ENCODE results near the gene TMEM150C. TPM values are rescaled to one million over a fixed set of nuclear protein-coding genes. Genes with fewer than 3 reads are reported as not detected.

TMEM150C gene
- total and polyA plus RNA-seq, 2 of the 8 experiments (the other 6 are each of a cell fraction or from before 2014, with no cell fraction given): 1.5 to 1.7 TPM

DNA sequence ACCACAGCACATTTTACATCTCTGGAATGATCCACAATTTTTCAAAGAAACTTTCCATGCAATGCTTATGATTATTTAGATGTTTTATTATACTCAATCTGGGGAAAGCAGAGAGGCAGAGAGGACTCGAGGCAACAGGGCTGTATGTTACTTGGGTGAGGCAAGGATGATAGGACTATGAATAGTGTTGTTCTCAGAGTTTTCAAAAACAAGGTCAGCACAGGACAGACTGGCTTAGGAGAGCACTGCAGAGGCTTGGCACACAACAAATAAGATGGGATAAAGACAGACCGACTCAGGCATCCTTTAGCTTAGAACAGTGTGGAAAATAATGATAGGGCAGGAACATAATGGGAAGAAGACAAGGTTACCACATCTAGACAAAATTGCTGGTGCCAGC, 65.4 kb downstream of the TMEM150C start:
- DNase-seq (ENCODE audit: low read depth in 1 of 2, low spot score in 2 of 2) (no peak), FAIRE-seq (no peak)
- no peak overlapping the region for H3K9ac ChIP-seq (replicated peaks in 1 of 4; ENCODE audit: extremely low read depth in 1 of 4, low read depth in 3 of 4, low read length in 3 of 4)
- no peaks in the 10 kb centered on the region for H3K27me3 ChIP-seq (replicated peaks in 1 of 4; ENCODE audit: control insufficient read depth in 3 of 4, extremely low read depth in 1 of 4, insufficient read depth in 3 of 4, low read length in 3 of 4)
- CTCF ChIA-PET (ENCODE audit: partially characterized antibody): no interaction called here
- no peak overlapping the region for H3K4ac ChIP-seq (replicated peaks; ENCODE audit: insufficient read length, low read depth, low read length)
- no peak overlapping the region for H2AFZ ChIP-seq (ENCODE audit: low read length)
- H3K79me2 ChIP-seq (ENCODE audit: control insufficient read depth in 1 of 2, insufficient read depth in 2 of 2, low read length in 2 of 2): no peaks in the 10 kb centered on the region
- 68% methylated on average over 2 of the region's 2 CpGs; no CpG with 5 or more reads in 1 of the 2 experiments for WGBS, 2 experiments (ENCODE audit: extremely low coverage in 1 of 2, insufficient coverage in 1 of 2, insufficient read length in 1 of 2, insufficient replicate concordance in 2 of 2, low coverage in 1 of 2, low lambda C conversion rate in 2 of 2, missing lambda C conversion rate in 1 of 2)
- H3K56ac ChIP-seq (replicated peaks; ENCODE audit: insufficient read length, low read depth, low read length): no peak overlapping the region
- no peak overlapping the region for H3K27ac ChIP-seq (ENCODE audit: low read depth, low read length)
- H4K5ac ChIP-seq (ENCODE audit: insufficient read length, low read depth, low read length): no peak overlapping the region
- no peak overlapping the region for H2BK15ac ChIP-seq (ENCODE audit: low read length)
- no peak overlapping the region for H3K23ac ChIP-seq (ENCODE audit: insufficient read length)
- no peak overlapping the region for H2BK5ac ChIP-seq (ENCODE audit: low read depth, low read length)
- H3K23me2 ChIP-seq (ENCODE audit: low read depth, low read length): no peaks in the 10 kb centered on the region
- no peaks in the 10 kb centered on the region for H4K20me1 ChIP-seq (replicated peaks in 1 of 2; ENCODE audit: control insufficient read depth in 1 of 2, insufficient read depth in 2 of 2, low read length in 2 of 2)
- H2BK120ac ChIP-seq (replicated peaks; ENCODE audit: low read depth, low read length): no peak overlapping the region
- H2BK20ac ChIP-seq (ENCODE audit: low read length): no peak overlapping the region
- no peak overlapping the region for H3K4me2 ChIP-seq (ENCODE audit: insufficient read depth in 1 of 2, low read depth in 2 of 2, low read length in 2 of 2)
- no peaks in the 10 kb centered on the region for H3K79me1 ChIP-seq (ENCODE audit: low read depth, low read length)
- no peaks in the 10 kb centered on the region for H3K36me3 ChIP-seq (ENCODE audit: control insufficient read depth in 2 of 4, insufficient read depth in 4 of 4, low read length in 3 of 4)
- H4K91ac ChIP-seq (replicated peaks; ENCODE audit: insufficient read length, low read length): no peak overlapping the region
- no peaks in the 10 kb centered on the region for H3K9me3 ChIP-seq (ENCODE audit: insufficient read depth in 2 of 2, low read depth in 1 of 2, low read length in 1 of 2)
- H2BK12ac ChIP-seq (ENCODE audit: low read depth, low read length): no peak overlapping the region
- peaks cover 3 to 10% (median 7%) of the 10 kb centered on the region in 4 experiments; a peak in 5 of 7 replicates for H3K4me1 ChIP-seq (replicated peaks in 1 of 4; ENCODE audit: control insufficient read depth in 3 of 4, insufficient read depth in 4 of 4, low read length in 3 of 4)
- POLR2A ChIA-PET (ENCODE audit: partially characterized antibody): no interaction called here
- H3K4me3 ChIP-seq (ENCODE audit: extremely low read depth in 1 of 4, insufficient read depth in 2 of 4, low read depth in 3 of 4, low read length in 4 of 4): no peak overlapping the region
- H3K18ac ChIP-seq (ENCODE audit: extremely low read depth, low read length): no peak overlapping the region
- H2AK5ac ChIP-seq (ENCODE audit: low read depth, low read length): no peak overlapping the region
- no peak overlapping the region for H4K8ac ChIP-seq (ENCODE audit: extremely low read depth, insufficient read depth, low read length)
- no peak overlapping the region for H3K14ac ChIP-seq (ENCODE audit: insufficient read length)
- TF ChIP-seq CTBP2 (IDR thresholded peaks at IDR 0.05; ENCODE audit: borderline replicate concordance, insufficient read depth, insufficient read length, low read length) (no peak), RFX5 (IDR thresholded peaks at IDR 0.05; ENCODE audit: borderline replicate concordance, low read depth, low read length) (no peak), CHD2 (IDR thresholded peaks at IDR 0.05; ENCODE audit: low read length) (no peak), RBBP5 (IDR thresholded peaks at IDR 0.05; ENCODE audit: borderline replicate concordance, low read depth, low read length) (no peak), NRF1 (IDR thresholded peaks at IDR 0.05; ENCODE audit: low read depth, low read length) (no peak), ZNF274 (IDR thresholded peaks at IDR 0.05; ENCODE audit: borderline replicate concordance, extremely low read depth, low read length) (no peak), SAP30 (IDR thresholded peaks at IDR 0.05; ENCODE audit: insufficient read depth, insufficient replicate concordance, low read length) (no peak), CHD1 (IDR thresholded peaks at IDR 0.05; ENCODE audit: low read depth, low read length) (no peak), CEBPB (IDR thresholded peaks at IDR 0.05; ENCODE audit: low read depth, low read length) (no peak)

All from H1 (cell line).